GM19043 (cell line): ENCODE data around the gene SFXN3.

Experiments used
- ATAC-seq: cut with Tn5 transposase; IDR thresholded peaks from one replicate; pipeline ENCODE4 v1.9.1; 2021; ENCODE audit warnings: low read depth; ENCODE audit not compliant: unreplicated experiment

Gene SFXN3, protein sequence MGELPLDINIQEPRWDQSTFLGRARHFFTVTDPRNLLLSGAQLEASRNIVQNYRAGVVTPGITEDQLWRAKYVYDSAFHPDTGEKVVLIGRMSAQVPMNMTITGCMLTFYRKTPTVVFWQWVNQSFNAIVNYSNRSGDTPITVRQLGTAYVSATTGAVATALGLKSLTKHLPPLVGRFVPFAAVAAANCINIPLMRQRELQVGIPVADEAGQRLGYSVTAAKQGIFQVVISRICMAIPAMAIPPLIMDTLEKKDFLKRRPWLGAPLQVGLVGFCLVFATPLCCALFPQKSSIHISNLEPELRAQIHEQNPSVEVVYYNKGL

GRCh38 chr10:101031128-101031795, at the start of gene SFXN3, which contains the start of gene PDZD7:
Gene SFXN3, plus strand, starts transcription at chr10:101031234. Its CDS starts 3,461 bp downstream, at chr10:101034695.
Gene PDZD7, minus strand, starts transcription at chr10:101031129. Its CDS starts 910 bp downstream, at chr10:101030219.
- peak; percentile 95 for ATAC-seq

GRCh38 chr10:100982916-100983830, 47.9 kb upstream of the SFXN3 start:
- no peak for ATAC-seq

DNA sequence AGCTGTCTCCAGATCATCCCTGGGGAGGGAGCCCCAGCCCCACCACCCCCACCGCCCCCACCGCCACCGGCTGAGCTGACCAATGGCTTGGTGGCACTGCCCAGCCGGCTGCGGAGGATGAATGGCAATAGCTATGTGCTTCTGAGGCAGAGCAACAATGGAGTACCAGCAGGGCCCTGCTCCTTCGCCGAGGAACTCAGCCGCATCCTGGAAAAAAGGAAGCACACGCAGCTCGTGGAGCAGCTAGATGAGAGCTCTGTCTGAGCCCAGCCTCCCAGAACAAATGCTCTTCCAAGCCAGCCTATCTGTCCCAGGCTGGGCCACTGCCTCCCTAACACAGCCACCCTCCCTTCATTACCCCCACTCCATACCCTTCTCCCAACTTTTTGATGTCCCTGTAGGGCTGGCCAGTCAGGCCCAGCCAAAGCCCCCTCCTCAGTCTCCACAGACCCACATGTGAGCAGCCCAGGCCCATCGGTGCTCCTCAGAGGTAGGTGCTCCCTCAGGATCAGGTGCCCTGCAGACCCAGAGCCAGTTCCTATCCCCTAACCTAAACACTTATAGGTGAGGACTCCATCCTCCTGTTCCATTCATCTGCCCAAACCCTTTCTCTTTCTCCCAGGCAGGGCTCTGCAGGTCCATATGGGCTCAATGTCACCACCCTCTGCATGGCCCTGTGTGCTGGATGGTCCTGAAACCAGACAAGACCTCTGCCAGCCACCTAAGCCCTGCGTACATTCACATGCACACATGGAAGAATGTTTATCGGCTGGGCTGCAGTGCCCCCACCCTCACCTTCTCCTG, 47.0 kb upstream of the SFXN3 start:
- ATAC-seq, result no peak

DNA sequence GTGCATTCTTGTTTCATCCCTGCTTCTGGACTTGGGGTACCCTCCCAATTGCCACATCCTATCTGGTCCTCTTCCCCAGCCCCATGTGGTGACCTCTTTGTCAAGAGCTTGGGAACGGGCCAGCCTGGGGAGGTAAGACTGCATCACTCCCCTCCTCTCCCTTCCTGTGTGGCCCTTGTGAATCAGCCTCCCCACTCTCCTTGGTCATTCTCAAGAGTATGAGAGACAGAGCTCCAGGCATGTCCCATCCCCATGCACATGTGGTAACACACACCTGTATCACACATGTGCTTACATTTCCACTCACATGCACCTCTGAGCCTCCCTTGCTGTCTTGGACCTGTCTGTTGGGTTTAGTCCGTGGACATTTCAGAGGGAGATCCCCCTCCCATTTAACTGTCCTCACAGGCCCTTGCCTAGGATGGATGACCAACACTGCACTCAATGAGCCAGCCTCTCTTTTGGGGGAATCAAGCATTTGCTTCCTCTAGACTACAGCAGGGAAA, 46.3 kb upstream of the SFXN3 start:
- no peak for ATAC-seq

GRCh38 chr10:100985336-100985735, 45.7 kb upstream of the SFXN3 start:
- ATAC-seq, result no peak

DNA sequence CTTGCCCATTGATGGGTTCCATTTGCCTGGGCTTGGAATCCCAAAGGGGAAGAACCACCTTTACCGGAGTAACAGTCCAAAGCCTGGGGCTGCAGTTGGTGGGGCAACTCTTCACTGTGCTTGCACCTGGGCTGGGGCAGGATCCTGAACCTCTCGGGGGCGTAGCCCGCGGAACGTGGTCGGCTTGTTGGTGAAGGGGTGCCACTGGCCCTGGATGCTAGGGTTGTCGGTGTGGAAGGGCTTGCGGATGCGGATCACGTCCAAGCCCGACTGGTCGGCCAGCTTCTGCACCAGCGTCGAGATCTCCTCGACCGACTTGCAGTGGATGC, 44.4 kb upstream of the SFXN3 start:
- ATAC-seq, result no peak

- peak; percentile 93 for ATAC-seq
Observed at GRCh38 chr10:100986952-100987684, 43.9 kb upstream of the SFXN3 start, which contains the start of the genes MRPL43 and TWNK. Gene MRPL43, minus strand, starts transcription at chr10:100987497. Its CDS starts 54 bp downstream, at chr10:100987443. Gene TWNK, plus strand, starts transcription at chr10:100987543. Its CDS starts 668 bp downstream, at chr10:100988211.

DNA sequence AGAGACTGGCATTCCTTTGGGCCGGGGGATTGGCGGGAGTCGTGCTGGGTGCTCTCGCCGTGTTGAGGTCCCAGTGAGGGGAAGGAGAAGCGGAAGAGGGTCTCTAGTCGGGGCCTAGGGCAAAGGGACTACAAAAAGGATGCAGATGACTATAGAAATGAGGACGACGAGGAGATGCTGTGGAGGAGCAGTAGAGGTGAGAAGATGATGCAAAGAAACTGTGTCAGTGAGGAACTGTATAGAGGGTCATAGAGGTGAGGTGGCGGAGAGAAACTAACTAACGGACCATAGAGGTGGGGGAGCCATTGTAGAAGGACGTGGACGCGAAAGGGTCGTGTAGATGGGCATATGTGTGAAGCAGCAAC, 43.4 kb upstream of the SFXN3 start:
- ATAC-seq, result no peak

DNA sequence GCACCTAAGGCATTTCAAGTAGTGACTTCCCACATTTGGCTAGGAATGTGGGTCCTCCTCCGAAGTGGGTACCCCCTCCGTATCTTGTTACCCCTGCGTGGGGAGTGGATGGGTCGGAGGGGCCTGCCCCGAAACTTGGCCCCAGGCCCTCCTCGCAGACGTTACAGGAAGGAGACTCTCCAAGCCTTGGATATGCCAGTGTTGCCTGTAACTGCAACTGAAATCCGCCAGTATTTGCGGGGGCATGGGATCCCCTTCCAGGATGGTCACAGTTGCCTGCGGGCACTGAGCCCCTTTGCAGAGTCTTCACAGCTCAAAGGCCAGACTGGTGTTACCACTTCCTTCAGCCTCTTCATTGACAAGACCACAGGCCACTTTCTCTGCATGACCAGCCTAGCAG, 42.9 kb upstream of the SFXN3 start:
- ATAC-seq, result no peak

- no peak for ATAC-seq
Observed at GRCh38 chr10:100989088-100989487, 41.9 kb upstream of the SFXN3 start.

DNA sequence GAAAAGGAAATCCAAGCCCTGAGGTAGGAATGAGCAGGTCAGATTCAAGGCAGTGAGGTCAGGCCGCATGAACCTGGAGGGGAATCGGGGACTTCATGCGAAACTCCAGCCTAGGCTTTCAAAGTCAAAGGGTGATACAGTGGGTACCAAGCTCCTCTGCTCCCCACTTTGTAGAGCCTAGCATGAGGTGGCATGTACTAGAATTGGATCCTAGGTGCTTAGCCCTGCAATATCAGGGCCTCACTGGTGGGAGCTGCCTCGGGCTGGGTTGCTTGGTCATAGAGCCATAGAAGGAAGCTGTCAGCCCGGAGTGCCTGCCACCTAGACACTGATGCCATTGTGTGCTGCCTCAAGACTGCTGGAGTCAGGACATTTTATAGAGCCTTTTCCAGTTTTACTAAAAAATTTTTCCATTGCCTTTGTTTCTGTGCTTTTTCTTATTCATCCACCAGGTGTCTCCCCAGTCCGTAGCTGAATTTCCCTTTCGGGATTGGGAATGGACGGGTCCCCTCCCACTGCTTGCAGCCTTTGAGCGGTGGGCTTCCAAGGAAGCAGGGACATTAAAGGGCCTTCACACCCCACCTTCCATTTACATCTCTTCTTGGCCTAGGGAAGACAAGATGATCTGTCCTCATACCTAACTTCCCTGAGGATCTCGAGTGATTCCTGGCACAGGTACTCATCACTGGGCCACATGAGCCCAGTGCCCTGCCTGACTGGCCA, 36.9 kb upstream of the SFXN3 start:
- no peak for ATAC-seq

DNA sequence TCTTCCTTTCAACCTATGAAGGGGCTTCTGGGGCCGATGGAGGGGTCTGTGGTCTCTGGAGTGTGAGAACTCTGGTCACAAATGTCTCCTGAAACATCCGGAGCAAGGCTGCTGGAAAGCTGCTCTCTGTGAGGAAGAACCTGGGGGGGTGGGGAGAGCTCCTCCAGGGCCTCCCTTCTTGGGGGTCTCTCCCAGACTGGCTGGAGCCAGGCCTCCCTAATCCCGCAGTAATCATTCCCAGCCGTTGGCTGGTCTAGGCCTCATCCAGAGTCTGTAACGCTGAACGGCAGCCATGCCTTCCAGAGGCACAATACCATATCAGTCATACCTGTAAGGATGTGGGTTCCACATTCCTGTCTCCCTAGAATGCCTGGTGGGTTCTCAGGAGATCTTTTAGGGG, 35.9 kb upstream of the SFXN3 start:
- no peak for ATAC-seq

GRCh38 chr10:100996678-100997359, 34.2 kb upstream of the SFXN3 start:
- ATAC-seq, result no peak

GRCh38 chr10:100997360-100998182, 33.5 kb upstream of the SFXN3 start:
- no peak for ATAC-seq

GRCh38 chr10:100998183-100998990, 32.6 kb upstream of the SFXN3 start:
- ATAC-seq, result no peak

DNA sequence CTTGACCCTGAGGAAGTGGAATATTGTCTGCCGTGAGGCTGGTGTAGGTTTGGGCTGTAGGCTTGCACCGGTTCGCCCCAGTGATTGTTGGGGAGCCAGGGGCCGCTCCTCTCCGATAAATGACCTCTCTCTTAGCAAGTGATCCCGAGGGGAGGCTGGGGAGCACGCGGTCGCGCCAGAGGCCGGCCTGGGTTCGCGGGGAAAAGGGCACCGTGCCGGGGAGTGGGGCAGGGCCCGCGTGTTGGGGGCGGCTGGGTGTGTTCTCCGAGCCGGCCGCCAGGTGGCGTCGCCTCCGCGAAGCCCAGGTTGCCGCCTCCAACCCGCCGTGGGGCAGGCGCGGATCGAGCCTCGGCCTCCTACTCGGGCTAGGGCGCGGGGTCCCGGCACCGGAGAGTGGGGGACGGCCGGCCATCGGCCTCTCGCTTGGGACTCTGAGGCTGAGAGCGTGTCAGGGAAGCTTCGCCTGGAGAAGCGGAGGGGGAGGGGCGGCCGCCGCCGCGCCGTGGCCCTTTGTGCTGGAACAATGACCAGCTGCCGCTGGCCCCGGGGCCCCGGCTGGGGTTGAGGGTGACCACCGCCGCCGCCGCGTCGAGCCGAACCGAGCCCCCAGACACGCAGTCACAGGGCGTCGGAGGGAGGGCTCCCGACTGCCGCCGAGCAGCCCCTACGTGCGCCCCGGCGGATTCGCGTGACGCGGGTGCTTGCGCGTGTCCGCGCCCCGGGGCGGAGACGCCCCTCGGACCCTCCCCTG, 31.9 kb upstream of the SFXN3 start:
- ATAC-seq, result peak; percentile 52
